H9 (cell line): ENCODE data around the gene MRPL16. TPM values are rescaled to one million over a fixed set of nuclear protein-coding genes. Genes with fewer than 3 reads are reported as not detected.
A peak's percentile ranks its signal among the peaks of the same experiment; 100 is the strongest.

ENCODE experiments used
- DNase-seq: peaks from one replicate; pipeline ENCODE4 v3.0.0-alpha.2; 2017
- H2AFZ ChIP-seq: one replicate; pipeline ENCODE4 v1.6.1; 2013; ENCODE audit warnings: mild to moderate bottlenecking, low read length, control low read depth, moderate library complexity
- H2AK5ac ChIP-seq: 2 replicates; pipeline ENCODE4 v1.6.1; 2013; ENCODE audit warnings: low read length, control low read depth, mixed read lengths; ENCODE audit not compliant: insufficient read length
- H2BK120ac ChIP-seq: one replicate; pipeline ENCODE4 v1.6.1; 2013; ENCODE audit warnings: low read depth, mild to moderate bottlenecking, low read length, control low read depth, inconsistent platforms; ENCODE audit not compliant: poor library complexity, severe bottlenecking
- H2BK12ac ChIP-seq: 2 replicates; pipeline ENCODE4 v1.6.1; 2013; ENCODE audit warnings: low read length, control low read depth, mixed read lengths, low read depth; ENCODE audit not compliant: insufficient read length
- H2BK15ac ChIP-seq: 2 replicates; pipeline ENCODE4 v1.6.1; 2013; ENCODE audit warnings: low read depth, low read length, control low read depth
- H2BK20ac ChIP-seq: one replicate; pipeline ENCODE4 v1.6.1; 2013; ENCODE audit warnings: low read depth, mild to moderate bottlenecking, low read length, control low read depth, inconsistent platforms; ENCODE audit not compliant: poor library complexity, severe bottlenecking
- H2BK5ac ChIP-seq: 2 replicates; pipeline ENCODE4 v1.6.1; 2013; ENCODE audit warnings: low read length, control low read depth, mixed read lengths; ENCODE audit not compliant: insufficient read length
- H3K14ac ChIP-seq: 2 replicates; pipeline ENCODE4 v1.6.1; 2013; ENCODE audit warnings: low read length, control low read depth; ENCODE audit not compliant: insufficient read depth
- H3K18ac ChIP-seq: 2 replicates; pipeline ENCODE4 v1.6.1; 2013; ENCODE audit warnings: low read depth, mild to moderate bottlenecking, mixed read lengths, low read length, control low read depth; ENCODE audit not compliant: insufficient read length
- H3K23ac ChIP-seq: 2 replicates; pipeline ENCODE4 v1.6.1; 2013; ENCODE audit warnings: low read length, control low read depth, mixed read lengths, low read depth; ENCODE audit not compliant: insufficient read length
- H3K23me2 ChIP-seq: 2 replicates; pipeline ENCODE4 v1.6.1; 2013; ENCODE audit warnings: low read depth, mild to moderate bottlenecking, mixed read lengths, low read length, control low read depth; ENCODE audit not compliant: insufficient read length, poor library complexity, severe bottlenecking
- H3K27ac ChIP-seq: 2 replicates; pipeline ENCODE4 v1.5.1; 2013; ENCODE audit warnings: low read length, control low read depth, mixed read lengths, low read depth; ENCODE audit not compliant: insufficient read length
- H3K27me3 ChIP-seq: 2 replicates; pipeline ENCODE4 v1.6.1; 2013; ENCODE audit warnings: low read length, control low read depth, inconsistent platforms; ENCODE audit not compliant: insufficient read depth
- H3K4ac ChIP-seq: 2 replicates; pipeline ENCODE4 v1.6.1; 2013; ENCODE audit warnings: low read depth, mild to moderate bottlenecking, control low read depth, inconsistent platforms, low read length, moderate library complexity
- H3K4me1 ChIP-seq: 2 replicates; pipeline ENCODE4 v1.6.1; 2013; ENCODE audit warnings: low read length, control low read depth, inconsistent platforms; ENCODE audit not compliant: insufficient read depth
- H3K4me2 ChIP-seq: 2 replicates; pipeline ENCODE4 v1.6.1; 2013; ENCODE audit warnings: low read length, control low read depth, mixed read lengths; ENCODE audit not compliant: insufficient read length, insufficient read depth
- H3K56ac ChIP-seq: 2 replicates; pipeline ENCODE4 v1.6.1; 2013; ENCODE audit warnings: low read depth, mild to moderate bottlenecking, mixed read lengths, low read length, control low read depth; ENCODE audit not compliant: insufficient read length
- H3K79me1 ChIP-seq: 2 replicates; pipeline ENCODE4 v1.6.1; 2013; ENCODE audit warnings: low read depth, mild to moderate bottlenecking, moderate library complexity, low read length, control low read depth, inconsistent platforms; ENCODE audit not compliant: insufficient read depth, poor library complexity, severe bottlenecking
- H3K79me2 ChIP-seq: 2 replicates; pipeline ENCODE4 v1.6.1; 2013; ENCODE audit warnings: low read length, control low read depth, inconsistent platforms; ENCODE audit not compliant: insufficient read depth
- H3K9ac ChIP-seq: 2 replicates; pipeline ENCODE4 v1.6.1; 2013; ENCODE audit warnings: low read length, control low read depth, mixed read lengths; ENCODE audit not compliant: insufficient read length; ENCODE audit errors: extremely low read depth
- H3K9me3 ChIP-seq: one replicate; pipeline ENCODE4 v1.6.1; 2013; ENCODE audit warnings: low read depth, low read length, inconsistent platforms; ENCODE audit not compliant: control insufficient read depth
- H3T11ph ChIP-seq: one replicate; pipeline ENCODE4 v1.6.1; 2013; ENCODE audit warnings: mild to moderate bottlenecking, low read length, control low read depth, inconsistent platforms
- H4K20me1 ChIP-seq: one replicate; pipeline ENCODE4 v1.6.1; 2013; ENCODE audit not compliant: control insufficient read depth, insufficient read length, insufficient read depth
- H4K5ac ChIP-seq: 2 replicates; pipeline ENCODE4 v1.6.1; 2013; ENCODE audit warnings: low read depth, mild to moderate bottlenecking, mixed read lengths, low read length, control low read depth; ENCODE audit not compliant: insufficient read length
- H4K8ac ChIP-seq: replicated peaks from 2 replicates; pipeline ENCODE4 v1.6.1; 2013; ENCODE audit warnings: low read length, control low read depth, mixed read lengths, low read depth; ENCODE audit not compliant: insufficient read length
- H4K91ac ChIP-seq: 2 replicates; pipeline ENCODE4 v1.6.1; 2013; ENCODE audit warnings: low read depth, mild to moderate bottlenecking, moderate library complexity, mixed read lengths, low read length, control low read depth; ENCODE audit not compliant: insufficient read length
- H3K27ac Mint-ChIP-seq, 3 experiments: 2 replicates in 2 of 3; 3 replicates in 1 of 3; pipeline ENCODE4 v1.8.0; 2020 to 2021; ENCODE audit warnings: mixed read lengths in 3 of 3, mild to moderate bottlenecking in 1 of 3, moderate library complexity in 1 of 3
- H3K27me3 Mint-ChIP-seq: 2 replicates; pipeline ENCODE4 v1.8.0; 2021; ENCODE audit warnings: low read depth, mild to moderate bottlenecking, moderate library complexity, mixed read lengths
- H3K36me3 Mint-ChIP-seq, 3 experiments: 2 replicates in 2 of 3; 3 replicates in 1 of 3; pipeline ENCODE4 v1.8.0; 2020 to 2021; ENCODE audit warnings: low read depth in 3 of 3, mixed read lengths in 3 of 3; ENCODE audit not compliant: insufficient read depth in 1 of 3
- H3K4me1 Mint-ChIP-seq, 2 experiments: 2 replicates each; pipeline ENCODE4 v1.8.0; 2020; ENCODE audit warnings: mixed read lengths in 2 of 2
- H3K4me3 Mint-ChIP-seq, 2 experiments: 2 replicates in 1 of 2; 3 replicates in 1 of 2; pipeline ENCODE4 v1.8.0; 2020 to 2021; ENCODE audit warnings: mild to moderate bottlenecking in 2 of 2, mixed read lengths in 2 of 2, moderate library complexity in 1 of 2
- H3K9me3 Mint-ChIP-seq, 2 experiments: 2 replicates in 1 of 2; 3 replicates in 1 of 2; pipeline ENCODE4 v1.8.0; 2020; ENCODE audit warnings: mild to moderate bottlenecking in 2 of 2, mixed read lengths in 2 of 2, moderate library complexity in 1 of 2
- CTCF ChIP-seq: fragments of 200-600 bp; sonication (generic); conservative IDR thresholded peaks from 3 replicates; pipeline ENCODE4 v1.8.0; 2021; ENCODE audit warnings: antibody characterized with exemption, mild to moderate bottlenecking
- WGBS: extraction: QIAGEN DNeasy Blood & Tissue Kit; methylation state at CpG from one replicate; pipeline ENCODE4 v1.1.7; 2013; ENCODE audit warnings: missing lambda C conversion rate, low lambda C conversion rate, mixed read lengths; ENCODE audit not compliant: insufficient read length; ENCODE audit errors: extremely low coverage; 5-methylcytosine and 5-hydroxymethylcytosine counted together
- total RNA-seq: library from RNA; stranded (reverse); gene quantifications from 2 replicates; pipeline ENCODE4 v1.2.1, GENCODE V29; 2021

The MRPL16 gene
- total RNA-seq, 1 experiment from 2014 or later: 87.1 TPM

GRCh38 chr11:59759900-59760299 lies 50.7 kb downstream of the MRPL16 start:
- no peak overlapping the region for H2AFZ ChIP-seq
- H3K9ac ChIP-seq: no peak overlapping the region
- TF ChIP-seq CTCF: no peak
- peaks cover 9% of the 10 kb centered on the region for H3K23me2 ChIP-seq
- no CpG with 5 or more reads among the region's 4 CpGs for WGBS
- H3K79me2 ChIP-seq: peaks cover 33% of the 10 kb centered on the region; the same call in 1 of the 2 replicates
- peaks cover 28 to 33% of the 10 kb centered on the region in 2 experiments for H3K4me1 Mint-ChIP-seq
- H3K79me1 ChIP-seq: peaks cover 17% of the 10 kb centered on the region
- no peaks in the 10 kb centered on the region for H3K27me3 ChIP-seq
- DNase-seq: no peak
- H2AK5ac ChIP-seq: no peak overlapping the region
- no peak overlapping the region for H3K56ac ChIP-seq
- no peak overlapping the region for H4K5ac ChIP-seq
- peaks cover 5 to 13% (median 7%) of the 10 kb centered on the region in 3 experiments; a peak in 6 of 7 replicates for H3K36me3 Mint-ChIP-seq
- H3K9me3 Mint-ChIP-seq: no peaks in the 10 kb centered on the region; a peak in 1 of 5 replicates
- H2BK15ac ChIP-seq: no peak overlapping the region
- H4K8ac ChIP-seq: no peak overlapping the region
- H3K4ac ChIP-seq: no peak overlapping the region
- H3K23ac ChIP-seq: no peak overlapping the region
- peak overlapping the region in 1 of 3 experiments; percentile 40; a peak in 2 of 7 replicates for H3K27ac Mint-ChIP-seq
- H3K4me1 ChIP-seq: 0 out of 2 replicates have a peak, but pooled peaks cover 4% of the 10 kb centered on the region
- H3K14ac ChIP-seq: no peak overlapping the region
- no peak overlapping the region for H4K91ac ChIP-seq
- H4K20me1 ChIP-seq: no peaks in the 10 kb centered on the region
- peaks cover 4% of the 10 kb centered on the region for H3K27me3 Mint-ChIP-seq
- H3K18ac ChIP-seq: no peak overlapping the region
- H3K27ac ChIP-seq: no peak overlapping the region
- no peak overlapping the region for H2BK12ac ChIP-seq
- H2BK20ac ChIP-seq: no peak overlapping the region
- H3T11ph ChIP-seq: no peak overlapping the region
- no peak overlapping the region for H3K4me3 Mint-ChIP-seq
- H3K9me3 ChIP-seq: no peaks in the 10 kb centered on the region
- no peak overlapping the region for H2BK120ac ChIP-seq
- no peak overlapping the region for H2BK5ac ChIP-seq
- no peak overlapping the region for H3K4me2 ChIP-seq
